Urinary bladder (tissue), 4 donors: ENCODE measurements around the gene SLC27A5. TPM values are rescaled to one million over a fixed set of nuclear protein-coding genes. Genes with fewer than 3 reads are reported as not detected.
A peak's percentile ranks its signal among the peaks of the same experiment; 100 is the strongest.

Experiments
- DNase-seq: peaks from one replicate; pipeline ENCODE4 v3.0.0-alpha.2; 2015; ENCODE audit errors: extremely low spot score
- H3K27ac ChIP-seq: one replicate; pipeline ENCODE4 v1.5.1; 2013; ENCODE audit warnings: low read depth, mild to moderate bottlenecking, moderate library complexity
- H3K36me3 ChIP-seq: one replicate; pipeline ENCODE4 v1.6.1; 2013; ENCODE audit warnings: mild to moderate bottlenecking, moderate library complexity; ENCODE audit not compliant: insufficient read depth
- H3K4me1 ChIP-seq: one replicate; pipeline ENCODE4 v1.6.1; 2013; ENCODE audit warnings: mild to moderate bottlenecking, moderate library complexity; ENCODE audit not compliant: insufficient read depth
- H3K4me3 ChIP-seq: one replicate; pipeline ENCODE4 v1.5.1; 2013; ENCODE audit warnings: low read depth, low read length
- WGBS: extraction: QIAGEN DNeasy Blood & Tissue Kit; methylation state at CpG from one replicate; pipeline ENCODE4 v1.1.7; 2013; 5-methylcytosine and 5-hydroxymethylcytosine counted together
- polyA plus RNA-seq: library from polyadenylated mRNA; stranded (reverse); fragments of 200-250 nt; gene quantifications from one replicate; pipeline ENCODE4 v1.2.3, GENCODE V29; 2013
- total RNA-seq: library from RNA; depleted of rRNA; stranded (reverse); fragments of >200 nt; gene quantifications from one replicate; pipeline ENCODE4 v1.2.3, GENCODE V29; 2014
- donor health status: healthy with polysubstance abuse.
- donor health status: healthy.

Gene SLC27A5
- total and polyA plus RNA-seq, 2 donors: 3.5 to 16.8 TPM

- Histone ChIP-seq H3K36me3 (peaks cover 3% of the 10 kb centered on the region), H3K4me3 (no peak overlapping the region), H3K4me1 (no peaks in the 10 kb centered on the region), H3K27ac (no peak overlapping the region)
- no peak for DNase-seq
- 62% methylated on average over 4 of the region's 4 CpGs for WGBS
Measured at GRCh38 chr19:58521651-58522050, 9.9 kb upstream of the SLC27A5 start.

DNA sequence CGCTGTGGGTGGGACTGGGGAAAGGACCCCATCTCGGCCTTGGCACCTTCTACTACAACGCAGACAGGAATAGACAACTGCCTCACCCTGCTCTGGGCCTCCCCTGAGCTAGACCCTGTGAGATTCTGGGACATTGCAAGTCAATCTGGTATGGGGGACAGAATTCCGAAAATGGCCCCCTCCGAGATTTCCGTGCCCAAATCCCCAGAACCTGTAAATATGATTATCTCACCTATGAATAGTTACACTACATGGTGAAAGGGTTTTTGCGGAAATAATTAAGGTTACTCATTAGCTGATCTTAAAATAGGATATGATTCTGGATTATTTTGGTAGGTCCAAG, 8.4 kb upstream of the SLC27A5 start:
- Histone ChIP-seq H3K4me1 (no peaks in the 10 kb centered on the region), H3K4me3 (peak overlapping the region; percentile 63), H3K36me3 (peaks cover 3% of the 10 kb centered on the region), H3K27ac (peak overlapping the region; percentile 90)
- no peak for DNase-seq
- 5% methylated on average over 7 of the region's 7 CpGs for WGBS

DNA sequence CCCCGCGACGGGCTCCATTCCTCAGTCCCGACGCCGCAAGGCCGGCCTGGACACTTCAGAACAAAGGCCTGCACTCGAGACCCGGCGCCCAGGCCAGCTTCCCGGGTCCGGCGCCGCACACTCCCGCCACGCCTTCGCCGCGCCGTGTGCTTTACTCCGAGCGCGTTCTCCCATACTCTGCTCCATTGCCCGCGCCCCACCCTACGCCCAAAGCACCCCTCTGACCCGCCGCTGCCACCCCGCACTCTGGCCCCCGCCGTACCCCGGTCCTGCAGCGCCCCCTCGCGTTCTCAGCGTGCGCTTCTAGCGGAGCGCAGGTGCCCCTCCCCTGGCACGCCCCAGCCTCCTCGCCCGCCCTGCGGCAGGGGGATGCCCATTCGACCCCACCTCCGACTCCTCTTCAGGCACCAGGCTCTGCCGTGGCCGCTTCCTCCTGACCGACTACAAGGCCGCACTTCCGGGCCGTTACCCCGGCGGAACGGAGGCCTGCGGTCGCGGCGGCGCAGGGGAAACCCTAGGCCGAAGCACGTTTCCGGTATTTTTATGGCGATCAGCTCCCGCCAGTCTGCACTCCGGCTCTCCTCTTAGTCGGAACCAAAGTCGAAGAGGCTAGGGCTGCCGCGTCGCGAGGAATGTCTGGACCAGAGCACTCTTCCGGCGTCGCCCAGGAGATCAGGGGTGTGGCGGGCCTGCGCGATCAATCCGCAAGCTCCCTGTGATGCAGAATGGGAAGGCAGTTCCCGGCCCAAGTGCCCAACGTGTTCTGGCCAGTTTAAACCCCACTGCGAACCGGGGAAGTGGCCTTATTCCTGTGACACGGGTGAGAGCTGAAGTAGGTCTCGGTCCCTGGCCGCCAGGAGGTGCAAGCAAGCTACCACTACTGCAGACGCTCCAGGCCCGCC, 7.8 kb upstream of the SLC27A5 start, which contains the start of gene ZBTB45:
TSS of gene ZBTB45 (minus strand) at position 456 of the 902 bp plus-strand sequence. CDS start 2,137 bp downstream, outside the sequence.
- Histone ChIP-seq H3K4me3 (peak within 1 kb of the TSS; percentile 63), H3K27ac (peak within 1 kb of the TSS; percentile 90), H3K36me3 (peaks cover 3% of the 10 kb centered on the region), H3K4me1 (no peaks in the 10 kb centered on the region)
- under 1% methylated on average over 87 of the region's 87 CpGs for WGBS
- DNase-seq: peak; percentile 89

- H3K4me1 ChIP-seq: no peaks in the 10 kb centered on the region
- under 1% methylated on average over 14 of the region's 14 CpGs for WGBS
- peak overlapping the region; percentile 90 for H3K27ac ChIP-seq
- H3K36me3 ChIP-seq: peaks cover 3% of the 10 kb centered on the region
- H3K4me3 ChIP-seq: peak overlapping the region; percentile 63
- no peak for DNase-seq
Measured at GRCh38 chr19:58519087-58519354, 7.2 kb upstream of the SLC27A5 start.

DNA sequence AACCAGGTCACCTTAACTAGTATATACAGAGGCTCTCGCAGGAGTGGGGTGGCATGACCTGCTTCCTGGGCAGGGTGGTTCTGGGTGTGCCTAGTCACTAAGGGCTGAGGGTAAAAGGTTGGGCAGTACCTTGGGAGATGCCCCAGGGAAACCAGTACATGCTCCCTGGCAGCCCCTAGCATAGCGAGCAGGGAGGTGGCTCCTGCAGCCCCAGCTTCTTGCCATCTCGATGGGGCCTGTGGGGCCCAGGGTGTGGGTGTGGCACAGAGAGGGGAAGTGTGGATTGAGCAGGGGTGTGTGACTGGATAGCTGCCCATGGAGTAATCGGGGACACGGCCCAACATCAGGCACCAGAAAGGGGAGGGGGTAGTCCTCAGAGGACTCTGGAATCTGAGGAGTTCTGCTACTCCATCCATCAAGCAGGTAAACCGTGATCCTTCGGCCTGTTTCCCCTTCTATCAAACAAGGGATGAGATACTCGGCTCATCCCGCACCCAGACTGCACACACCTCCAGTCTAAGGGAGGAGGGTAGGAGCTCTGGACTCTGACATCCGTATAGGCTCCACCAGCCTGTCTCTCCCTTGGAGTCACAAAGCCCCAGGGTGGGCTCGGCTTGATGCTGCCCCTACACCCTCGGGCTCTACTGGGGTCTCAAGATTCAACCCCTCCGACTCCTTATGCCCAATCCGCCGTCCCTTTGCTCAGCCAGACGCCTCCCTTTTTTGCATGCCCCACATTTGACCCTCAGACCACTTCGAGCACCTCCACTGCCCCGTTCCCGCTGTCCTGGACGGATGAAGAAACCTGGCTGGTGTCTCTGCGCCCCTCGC, 6.7 kb upstream of the SLC27A5 start:
- Histone ChIP-seq H3K36me3 (peaks cover 3% of the 10 kb centered on the region), H3K4me3 (peak overlapping the region; percentile 63), H3K27ac (peak overlapping the region; percentile 90), H3K4me1 (no peaks in the 10 kb centered on the region)
- no peak for DNase-seq
- WGBS: 9% methylated on average over 22 of the region's 22 CpGs

DNA sequence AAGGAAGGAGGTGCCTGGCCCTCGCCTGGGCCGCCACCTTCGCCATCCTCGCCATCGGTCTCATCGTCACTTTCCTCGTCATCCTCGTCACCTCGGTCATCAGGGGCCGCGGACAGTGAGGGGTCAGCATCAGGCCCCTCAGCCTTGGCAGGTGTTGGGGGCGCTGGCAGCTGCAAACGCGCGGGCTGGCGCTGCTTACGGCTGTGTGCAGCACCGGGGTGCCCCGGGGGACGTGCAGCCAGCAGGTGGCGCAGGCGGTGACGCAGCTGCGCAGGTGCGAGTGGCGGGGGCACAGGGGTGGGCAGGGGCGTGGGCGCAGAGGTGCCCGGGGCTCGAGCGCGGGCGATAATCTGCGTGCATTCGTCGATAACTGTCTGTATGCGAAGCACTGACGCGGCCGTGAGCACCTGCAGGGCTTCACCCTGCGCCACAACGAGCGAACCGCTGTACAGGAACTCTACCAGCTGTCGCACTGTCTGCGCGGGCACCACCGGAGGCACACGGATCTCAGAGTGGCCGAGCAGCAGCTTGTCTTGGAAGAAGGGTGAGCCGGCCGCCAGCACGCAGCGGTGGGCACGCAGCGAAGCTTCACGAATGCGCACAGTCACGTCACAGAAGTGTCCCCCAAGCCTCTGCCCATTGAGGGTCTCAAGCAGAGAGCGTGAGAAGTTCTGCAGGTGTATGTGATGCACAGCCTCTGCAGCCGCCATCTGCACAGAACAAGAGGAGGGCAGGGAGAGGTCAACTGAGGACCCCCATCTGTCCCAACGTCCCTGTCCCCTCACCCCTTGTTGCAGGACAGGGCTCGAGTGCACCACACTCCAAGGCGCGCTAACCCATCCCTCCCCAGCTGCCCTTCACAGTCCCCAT, 5.4 kb upstream of the SLC27A5 start:
- Histone ChIP-seq H3K27ac (no peak overlapping the region), H3K4me1 (no peaks in the 10 kb centered on the region), H3K4me3 (no peak overlapping the region), H3K36me3 (peaks cover 3% of the 10 kb centered on the region)
- 92% methylated on average over 65 of the region's 65 CpGs for WGBS
- DNase-seq: no peak

DNA sequence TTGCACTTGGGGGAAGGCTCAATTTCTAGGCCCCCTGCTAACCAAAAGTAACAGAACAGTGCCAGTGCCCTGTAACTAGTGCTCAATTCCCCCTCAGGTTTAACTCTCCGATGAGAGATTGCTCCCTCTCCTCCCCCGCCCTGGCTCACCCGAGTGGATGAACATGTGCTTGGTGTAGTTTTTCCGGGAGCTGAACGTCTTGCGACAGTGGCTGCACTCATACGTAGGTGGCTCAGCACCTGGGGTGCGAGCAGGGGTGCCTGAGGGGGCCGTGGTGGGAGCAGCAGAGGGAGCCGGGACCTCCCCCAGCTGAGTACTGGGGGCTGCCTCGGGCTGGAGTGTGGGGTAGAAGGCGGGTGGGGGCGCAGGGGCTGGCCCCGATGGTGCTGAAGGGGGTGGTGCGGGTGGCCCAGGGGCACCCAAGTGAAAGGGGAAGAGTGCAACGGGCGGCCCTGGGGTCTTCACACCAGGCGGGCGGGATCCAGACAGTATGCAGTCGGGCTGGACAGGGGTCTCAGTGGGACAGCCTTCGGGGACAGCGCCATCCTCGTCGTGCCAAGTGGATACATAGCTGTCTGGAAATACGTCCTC, 4.5 kb upstream of the SLC27A5 start:
- 91% methylated on average over 25 of the region's 25 CpGs for WGBS
- DNase-seq: no peak
- Histone ChIP-seq H3K4me3 (no peak overlapping the region), H3K4me1 (no peaks in the 10 kb centered on the region), H3K27ac (no peak overlapping the region), H3K36me3 (peaks cover 3% of the 10 kb centered on the region)

GRCh38 chr19:58515259-58515658, 3.5 kb upstream of the SLC27A5 start:
- H3K27ac ChIP-seq: no peak overlapping the region
- peaks cover 3% of the 10 kb centered on the region for H3K36me3 ChIP-seq
- no peaks in the 10 kb centered on the region for H3K4me1 ChIP-seq
- no peak for DNase-seq
- WGBS: 91% methylated on average over 2 of the region's 2 CpGs
- no peak overlapping the region for H3K4me3 ChIP-seq

DNA sequence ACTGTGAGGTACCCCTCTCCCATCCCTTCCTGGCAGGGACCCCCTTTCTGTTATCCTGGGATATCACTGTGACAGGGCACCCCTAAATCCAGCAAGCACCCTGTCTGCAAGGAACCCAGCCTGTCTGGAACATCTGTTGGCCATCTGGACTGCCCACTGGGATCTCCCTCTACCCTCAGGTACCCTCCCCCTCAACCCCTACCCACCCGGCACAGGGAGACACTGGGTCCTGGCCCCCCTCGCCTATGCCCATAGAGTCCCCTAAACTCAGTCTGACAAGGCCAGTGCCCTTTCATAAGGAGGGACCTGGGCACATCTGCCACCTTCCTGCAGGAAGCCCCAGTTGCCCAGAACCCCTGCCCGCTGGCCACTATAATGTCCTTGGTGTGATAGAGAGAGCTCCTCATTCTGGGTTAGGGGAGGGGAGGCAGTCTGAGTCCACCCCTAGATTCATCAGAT, 2.8 kb upstream of the SLC27A5 start:
- 72% methylated on average over 3 of the region's 3 CpGs for WGBS
- no peak overlapping the region for H3K27ac ChIP-seq
- H3K4me3 ChIP-seq: no peak overlapping the region
- H3K36me3 ChIP-seq: peaks cover 3% of the 10 kb centered on the region
- DNase-seq: no peak
- no peaks in the 10 kb centered on the region for H3K4me1 ChIP-seq

DNA sequence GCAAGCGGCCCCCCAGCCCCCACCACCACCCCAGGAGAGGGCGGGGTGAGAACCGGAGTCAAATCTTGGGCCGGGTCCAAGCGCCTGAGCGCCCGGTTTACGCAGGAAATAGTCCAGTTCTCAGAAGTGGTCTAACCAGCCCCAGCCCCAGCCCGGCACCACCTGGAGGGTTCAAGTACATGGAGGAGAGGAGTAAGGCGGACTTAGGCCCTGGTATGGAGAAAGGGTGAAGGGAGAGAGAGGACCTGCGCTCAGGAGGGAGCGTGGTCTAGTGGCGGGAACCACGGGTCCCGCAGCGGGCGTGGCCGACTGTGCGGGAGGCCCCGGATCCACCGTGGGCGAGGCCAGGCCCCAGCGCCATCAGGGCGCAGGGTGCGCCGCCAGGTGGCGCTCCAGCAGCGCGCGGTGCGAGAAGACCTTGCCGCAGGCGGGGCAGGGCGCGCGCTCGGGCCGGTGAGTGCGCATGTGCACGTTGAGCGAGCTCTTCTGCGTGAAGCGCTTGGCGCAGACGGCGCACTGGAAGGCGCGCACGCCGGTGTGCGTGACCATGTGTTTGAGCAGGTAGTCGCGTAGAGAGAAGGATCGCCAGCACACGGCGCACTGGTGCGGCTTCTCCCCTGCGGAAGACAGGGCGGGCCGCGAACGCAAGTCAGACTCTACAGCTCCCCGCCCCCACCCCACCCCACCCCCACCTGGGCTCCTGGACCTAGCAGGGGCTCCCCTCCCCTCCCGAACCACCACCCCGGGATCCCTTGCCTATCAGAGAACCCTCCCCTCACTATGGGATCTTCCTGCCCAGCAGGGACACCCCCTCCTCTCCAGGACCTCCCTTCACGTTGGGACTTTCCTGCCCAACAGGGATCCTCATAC, 2.1 kb upstream of the SLC27A5 start:
- Histone ChIP-seq H3K4me3 (peak overlapping the region; percentile 15), H3K36me3 (peaks cover 3% of the 10 kb centered on the region), H3K4me1 (no peaks in the 10 kb centered on the region), H3K27ac (peak overlapping the region; percentile 11)
- DNase-seq: no peak
- 13% methylated on average over 66 of the region's 66 CpGs for WGBS

GRCh38 chr19:58513213-58513693, 1.5 kb upstream of the SLC27A5 start:
- DNase-seq: no peak
- H3K4me3 ChIP-seq: no peak overlapping the region
- peaks cover 3% of the 10 kb centered on the region for H3K36me3 ChIP-seq
- H3K27ac ChIP-seq: peak overlapping the region; percentile 11
- 80% methylated on average over 10 of the region's 10 CpGs for WGBS
- H3K4me1 ChIP-seq: no peaks in the 10 kb centered on the region
